Measurements from ENCODE around the gene MDN1.
A peak's percentile ranks its signal among the peaks of the same experiment; 100 is the strongest.
"Not testable (repeated sequence)": the region's sequence is repeated elsewhere in the genome, so short reads cannot be mapped to it uniquely, and the experiment has no call there.

Gene MDN1, protein sequence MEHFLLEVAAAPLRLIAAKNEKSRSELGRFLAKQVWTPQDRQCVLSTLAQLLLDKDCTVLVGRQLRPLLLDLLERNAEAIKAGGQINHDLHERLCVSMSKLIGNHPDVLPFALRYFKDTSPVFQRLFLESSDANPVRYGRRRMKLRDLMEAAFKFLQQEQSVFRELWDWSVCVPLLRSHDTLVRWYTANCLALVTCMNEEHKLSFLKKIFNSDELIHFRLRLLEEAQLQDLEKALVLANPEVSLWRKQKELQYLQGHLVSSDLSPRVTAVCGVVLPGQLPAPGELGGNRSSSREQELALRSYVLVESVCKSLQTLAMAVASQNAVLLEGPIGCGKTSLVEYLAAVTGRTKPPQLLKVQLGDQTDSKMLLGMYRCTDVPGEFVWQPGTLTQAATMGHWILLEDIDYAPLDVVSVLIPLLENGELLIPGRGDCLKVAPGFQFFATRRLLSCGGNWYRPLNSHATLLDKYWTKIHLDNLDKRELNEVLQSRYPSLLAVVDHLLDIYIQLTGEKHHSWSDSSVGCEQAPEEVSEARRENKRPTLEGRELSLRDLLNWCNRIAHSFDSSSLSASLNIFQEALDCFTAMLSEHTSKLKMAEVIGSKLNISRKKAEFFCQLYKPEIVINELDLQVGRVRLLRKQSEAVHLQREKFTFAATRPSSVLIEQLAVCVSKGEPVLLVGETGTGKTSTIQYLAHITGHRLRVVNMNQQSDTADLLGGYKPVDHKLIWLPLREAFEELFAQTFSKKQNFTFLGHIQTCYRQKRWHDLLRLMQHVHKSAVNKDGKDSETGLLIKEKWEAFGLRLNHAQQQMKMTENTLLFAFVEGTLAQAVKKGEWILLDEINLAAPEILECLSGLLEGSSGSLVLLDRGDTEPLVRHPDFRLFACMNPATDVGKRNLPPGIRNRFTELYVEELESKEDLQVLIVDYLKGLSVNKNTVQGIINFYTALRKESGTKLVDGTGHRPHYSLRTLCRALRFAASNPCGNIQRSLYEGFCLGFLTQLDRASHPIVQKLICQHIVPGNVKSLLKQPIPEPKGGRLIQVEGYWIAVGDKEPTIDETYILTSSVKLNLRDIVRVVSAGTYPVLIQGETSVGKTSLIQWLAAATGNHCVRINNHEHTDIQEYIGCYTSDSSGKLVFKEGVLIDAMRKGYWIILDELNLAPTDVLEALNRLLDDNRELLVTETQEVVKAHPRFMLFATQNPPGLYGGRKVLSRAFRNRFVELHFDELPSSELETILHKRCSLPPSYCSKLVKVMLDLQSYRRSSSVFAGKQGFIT (N-terminal part only)

DNA sequence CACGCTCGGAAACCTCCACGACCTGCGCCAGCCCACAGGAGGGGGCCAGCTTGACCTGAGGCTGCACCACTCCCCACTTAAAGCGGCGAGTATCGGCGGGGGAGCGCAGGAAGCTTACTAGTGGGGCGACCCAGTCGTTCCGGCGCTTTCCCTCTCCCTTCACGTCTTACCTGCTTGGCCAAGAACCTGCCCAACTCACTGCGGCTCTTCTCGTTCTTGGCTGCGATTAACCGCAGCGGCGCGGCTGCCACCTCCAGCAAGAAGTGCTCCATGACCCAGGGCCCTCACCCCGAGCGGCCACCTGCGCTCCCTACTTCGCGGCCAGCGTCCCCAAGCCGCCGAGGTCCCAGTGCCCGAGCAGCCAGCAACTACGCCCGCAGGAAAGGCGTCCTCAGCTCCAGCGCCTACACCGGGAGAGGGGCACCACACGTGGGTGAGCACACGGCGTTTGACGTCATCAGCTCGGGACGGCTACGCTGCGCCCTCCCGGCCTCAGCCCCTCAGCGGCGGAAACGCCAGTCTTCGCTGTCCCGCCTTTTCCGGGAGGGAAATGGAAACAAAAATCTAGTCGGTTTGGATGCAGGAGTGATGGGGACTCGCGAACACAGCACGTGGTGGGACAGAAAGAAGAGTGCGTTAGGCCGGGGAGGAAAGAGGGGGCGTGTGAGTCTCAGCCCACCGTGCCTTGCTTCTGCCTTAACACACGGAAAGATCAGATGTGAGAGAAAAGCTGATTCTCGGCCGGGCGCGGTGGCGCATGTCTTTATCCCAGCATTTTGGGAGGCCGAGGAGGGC lies at the start of gene MDN1:
Gene MDN1 (minus strand): TSS at position 459 of the 795 bp plus-strand sequence. CDS start 187 bp downstream, at position 272.
- H3K9ac ChIP-seq (ENCODE audit: low read depth in 1 of 2, low read length in 2 of 2): peak within 1 kb of the TSS; percentile 74 to 86
- H3K4me3 ChIP-seq (ENCODE audit: low read length in 2 of 2): peak within 1 kb of the TSS; percentile 95 to 99
- peaks cover 0 to 3% of the 10 kb centered on the region in 2 donors for H3K36me3 ChIP-seq (ENCODE audit: control insufficient read depth in 2 of 2, insufficient read depth in 2 of 2, low read length in 2 of 2)
- peaks cover 6 to 11% of the 10 kb centered on the region in 2 donors for H3K4me1 ChIP-seq (ENCODE audit: control insufficient read depth in 2 of 2, insufficient read depth in 2 of 2, low read length in 2 of 2)
- no peaks in the 10 kb centered on the region for H3K27me3 ChIP-seq (ENCODE audit: control insufficient read depth in 2 of 2, insufficient read depth in 2 of 2, low read length in 2 of 2)
- peak within 1 kb of the TSS; percentile 81 to 93 for H3K27ac ChIP-seq (ENCODE audit: low read depth in 2 of 2, low read length in 2 of 2)
- no peaks in the 10 kb centered on the region for H3K9me3 ChIP-seq (ENCODE audit: control insufficient read depth in 2 of 2, low read length in 2 of 2)

DNA sequence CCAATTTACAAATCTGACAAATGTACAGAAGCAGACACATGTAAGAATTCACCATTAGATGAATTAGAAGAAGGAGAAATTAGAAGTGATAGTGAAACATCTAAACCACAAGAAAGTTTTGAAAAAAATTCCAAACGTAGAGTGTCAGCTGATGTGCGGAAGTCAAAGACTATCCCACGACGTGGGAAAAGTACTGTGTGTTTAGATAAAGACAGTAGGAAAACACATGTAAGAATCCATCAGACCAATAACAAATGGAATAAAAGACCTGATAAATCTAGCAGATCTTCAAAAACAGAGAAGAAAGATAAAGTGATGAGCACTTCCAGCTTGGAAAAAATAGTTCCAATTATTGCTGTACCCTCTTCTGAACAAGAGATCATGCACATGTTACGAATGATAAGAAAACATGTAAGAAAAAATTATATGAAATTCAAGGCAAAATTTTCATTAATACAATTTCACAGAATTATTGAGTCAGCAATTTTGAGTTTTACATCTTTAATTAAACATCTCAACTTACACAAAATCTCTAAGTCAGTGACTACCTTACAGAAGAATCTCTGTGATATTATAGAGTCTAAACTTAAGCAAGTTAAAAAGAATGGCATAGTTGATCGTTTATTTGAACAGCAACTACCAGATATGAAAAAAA lies 46.6 kb upstream of the MDN1 start:
- Histone ChIP-seq H3K9ac (ENCODE audit: low read depth in 1 of 2, low read length in 2 of 2) (no peak overlapping the region), H3K27me3 (ENCODE audit: control insufficient read depth in 2 of 2, insufficient read depth in 2 of 2, low read length in 2 of 2) (no peaks in the 10 kb centered on the region), H3K4me3 (ENCODE audit: low read length in 2 of 2) (no peak overlapping the region), H3K9me3 (ENCODE audit: control insufficient read depth in 2 of 2, low read length in 2 of 2) (no peaks in the 10 kb centered on the region), H3K4me1 (ENCODE audit: control insufficient read depth in 2 of 2, insufficient read depth in 2 of 2, low read length in 2 of 2) (no peaks in the 10 kb centered on the region), H3K36me3 (ENCODE audit: control insufficient read depth in 2 of 2, insufficient read depth in 2 of 2, low read length in 2 of 2) (peaks cover 24 to 45% of the 10 kb centered on the region in 2 donors), H3K27ac (ENCODE audit: low read depth in 2 of 2, low read length in 2 of 2) (no peak overlapping the region)

DNA sequence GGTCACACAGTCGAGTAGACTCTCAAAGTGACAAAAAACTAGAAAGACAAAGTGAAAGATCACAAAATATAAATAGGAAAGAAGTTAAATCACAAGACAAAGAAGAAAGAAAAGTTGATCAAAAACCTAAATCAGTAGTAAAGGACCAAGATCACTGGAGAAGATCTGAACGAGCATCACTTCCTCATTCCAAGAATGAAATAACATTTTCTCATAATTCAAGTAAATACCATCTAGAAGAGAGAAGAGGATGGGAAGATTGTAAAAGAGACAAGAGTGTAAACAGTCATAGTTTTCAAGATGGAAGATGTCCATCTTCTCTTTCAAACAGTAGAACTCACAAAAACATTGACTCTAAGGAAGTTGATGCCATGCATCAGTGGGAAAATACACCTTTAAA lies 43.1 kb upstream of the MDN1 start:
- H3K36me3 ChIP-seq (ENCODE audit: control insufficient read depth in 2 of 2, insufficient read depth in 2 of 2, low read length in 2 of 2): peaks cover 40 to 47% of the 10 kb centered on the region in 2 donors
- no peaks in the 10 kb centered on the region for H3K9me3 ChIP-seq (ENCODE audit: control insufficient read depth in 2 of 2, low read length in 2 of 2)
- H3K4me3 ChIP-seq (ENCODE audit: low read length in 2 of 2): no peak overlapping the region
- no peak overlapping the region for H3K9ac ChIP-seq (ENCODE audit: low read depth in 1 of 2, low read length in 2 of 2)
- no peaks in the 10 kb centered on the region for H3K4me1 ChIP-seq (ENCODE audit: control insufficient read depth in 2 of 2, insufficient read depth in 2 of 2, low read length in 2 of 2)
- no peaks in the 10 kb centered on the region for H3K27me3 ChIP-seq (ENCODE audit: control insufficient read depth in 2 of 2, insufficient read depth in 2 of 2, low read length in 2 of 2)
- no peak overlapping the region for H3K27ac ChIP-seq (ENCODE audit: low read depth in 2 of 2, low read length in 2 of 2)

DNA sequence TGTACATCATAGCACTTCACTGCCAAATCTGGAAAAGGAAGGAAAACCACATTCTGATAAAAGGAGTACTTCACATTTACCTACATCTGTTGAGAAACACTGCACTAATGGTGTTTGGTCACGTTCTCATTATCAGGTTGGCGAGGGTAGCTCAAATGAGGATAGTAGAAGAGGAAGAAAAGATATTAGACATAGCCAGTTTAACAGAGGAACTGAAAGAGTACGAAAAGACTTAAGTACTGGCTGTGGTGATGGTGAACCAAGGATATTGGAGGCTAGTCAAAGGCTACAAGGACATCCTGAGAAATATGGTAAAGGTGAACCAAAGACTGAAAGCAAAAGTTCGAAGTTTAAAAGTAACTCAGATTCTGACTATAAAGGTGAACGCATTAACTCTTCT lies 42.7 kb upstream of the MDN1 start:
- H3K36me3 ChIP-seq (ENCODE audit: control insufficient read depth in 2 of 2, insufficient read depth in 2 of 2, low read length in 2 of 2): peaks cover 42 to 45% of the 10 kb centered on the region in 2 donors
- no peaks in the 10 kb centered on the region for H3K9me3 ChIP-seq (ENCODE audit: control insufficient read depth in 2 of 2, low read length in 2 of 2)
- no peaks in the 10 kb centered on the region for H3K4me1 ChIP-seq (ENCODE audit: control insufficient read depth in 2 of 2, insufficient read depth in 2 of 2, low read length in 2 of 2)
- no peak overlapping the region for H3K9ac ChIP-seq (ENCODE audit: low read depth in 1 of 2, low read length in 2 of 2)
- no peaks in the 10 kb centered on the region for H3K27me3 ChIP-seq (ENCODE audit: control insufficient read depth in 2 of 2, insufficient read depth in 2 of 2, low read length in 2 of 2)
- no peak overlapping the region for H3K27ac ChIP-seq (ENCODE audit: low read depth in 2 of 2, low read length in 2 of 2)
- H3K4me3 ChIP-seq (ENCODE audit: low read length in 2 of 2): no peak overlapping the region

DNA sequence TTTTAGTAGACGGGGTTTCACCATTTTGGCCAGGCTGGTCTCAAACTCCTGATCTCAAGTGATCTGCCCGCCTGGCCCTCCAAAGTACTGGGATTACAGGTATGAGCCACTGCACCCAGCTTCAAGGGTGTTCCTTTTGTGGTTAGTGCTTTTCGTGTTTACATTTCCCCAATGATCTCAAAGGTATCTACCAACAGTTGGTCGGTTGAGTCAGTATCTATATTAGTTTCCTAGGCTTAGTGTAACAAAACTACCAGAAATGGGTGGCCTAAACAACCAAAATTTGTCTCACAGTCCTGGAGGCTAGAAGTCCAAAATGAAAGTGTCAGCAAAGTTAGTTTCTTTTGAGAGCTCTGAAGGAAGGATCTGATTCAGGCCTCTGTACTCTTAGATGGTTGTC lies 40.1 kb upstream of the MDN1 start:
- Histone ChIP-seq H3K9me3 (ENCODE audit: control insufficient read depth in 2 of 2, low read length in 2 of 2) (no peaks in the 10 kb centered on the region), H3K4me3 (ENCODE audit: low read length in 2 of 2) (no peak overlapping the region), H3K9ac (ENCODE audit: low read depth in 1 of 2, low read length in 2 of 2) (no peak overlapping the region), H3K36me3 (ENCODE audit: control insufficient read depth in 2 of 2, insufficient read depth in 2 of 2, low read length in 2 of 2) (peaks cover 43 to 56% of the 10 kb centered on the region in 2 donors), H3K4me1 (ENCODE audit: control insufficient read depth in 2 of 2, insufficient read depth in 2 of 2, low read length in 2 of 2) (no peaks in the 10 kb centered on the region), H3K27me3 (ENCODE audit: control insufficient read depth in 2 of 2, insufficient read depth in 2 of 2, low read length in 2 of 2) (no peaks in the 10 kb centered on the region), H3K27ac (ENCODE audit: low read depth in 2 of 2, low read length in 2 of 2) (no peak overlapping the region)

DNA sequence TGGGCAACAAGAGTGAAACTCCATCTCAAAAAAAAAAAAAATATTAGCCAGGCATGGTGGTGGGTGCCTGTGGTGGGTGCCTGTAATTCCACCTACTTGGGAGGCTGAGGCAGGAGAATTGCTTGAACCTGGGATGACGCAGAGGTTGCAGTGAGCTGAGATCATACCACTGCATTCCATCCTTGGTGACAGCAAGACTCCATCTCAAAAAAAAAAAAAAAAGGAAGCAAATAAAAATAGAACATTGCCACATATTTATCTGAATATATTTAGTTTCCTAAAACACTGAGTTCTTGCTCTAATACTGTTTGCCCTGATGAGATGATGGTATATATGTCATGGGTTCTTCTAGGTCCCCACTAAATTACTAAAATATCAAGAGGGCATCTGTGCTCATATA lies 38.4 kb upstream of the MDN1 start:
- Histone ChIP-seq H3K27ac (ENCODE audit: low read depth in 2 of 2, low read length in 2 of 2) (no peak overlapping the region), H3K9ac (ENCODE audit: low read depth in 1 of 2, low read length in 2 of 2) (no peak overlapping the region), H3K9me3 (ENCODE audit: control insufficient read depth in 2 of 2, low read length in 2 of 2) (no peaks in the 10 kb centered on the region), H3K4me1 (ENCODE audit: control insufficient read depth in 2 of 2, insufficient read depth in 2 of 2, low read length in 2 of 2) (no peaks in the 10 kb centered on the region), H3K27me3 (ENCODE audit: control insufficient read depth in 2 of 2, insufficient read depth in 2 of 2, low read length in 2 of 2) (no peaks in the 10 kb centered on the region), H3K36me3 (ENCODE audit: control insufficient read depth in 2 of 2, insufficient read depth in 2 of 2, low read length in 2 of 2) (peaks cover 48 to 57% of the 10 kb centered on the region in 2 donors), H3K4me3 (ENCODE audit: low read length in 2 of 2) (no peak overlapping the region)

DNA sequence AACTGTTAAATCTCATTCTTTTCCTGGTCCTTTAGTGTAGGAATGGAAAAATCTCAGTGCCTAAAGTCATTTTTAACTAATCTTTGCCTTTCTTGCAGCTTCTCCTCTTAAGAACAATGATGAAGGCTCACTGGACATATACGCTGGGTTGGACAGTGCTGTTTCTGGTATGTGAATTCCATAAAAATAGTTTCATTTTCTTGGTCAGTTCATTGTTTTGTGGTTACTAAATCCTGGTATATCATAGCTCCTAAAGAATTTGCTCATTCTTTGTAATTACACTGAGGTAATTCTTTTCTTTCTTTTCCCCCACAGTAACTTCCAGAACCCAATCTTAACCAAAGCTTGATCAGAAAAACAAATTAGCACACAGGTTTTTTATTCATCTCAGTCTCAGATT lies 33.5 kb upstream of the MDN1 start:
- no peak overlapping the region for H3K4me3 ChIP-seq (ENCODE audit: low read length in 2 of 2)
- no peaks in the 10 kb centered on the region for H3K4me1 ChIP-seq (ENCODE audit: control insufficient read depth in 2 of 2, insufficient read depth in 2 of 2, low read length in 2 of 2)
- no peaks in the 10 kb centered on the region for H3K9me3 ChIP-seq (ENCODE audit: control insufficient read depth in 2 of 2, low read length in 2 of 2)
- no peaks in the 10 kb centered on the region for H3K27me3 ChIP-seq (ENCODE audit: control insufficient read depth in 2 of 2, insufficient read depth in 2 of 2, low read length in 2 of 2)
- no peak overlapping the region for H3K9ac ChIP-seq (ENCODE audit: low read depth in 1 of 2, low read length in 2 of 2)
- peaks cover 25 to 40% of the 10 kb centered on the region in 2 donors for H3K36me3 ChIP-seq (ENCODE audit: control insufficient read depth in 2 of 2, insufficient read depth in 2 of 2, low read length in 2 of 2)
- H3K27ac ChIP-seq (ENCODE audit: low read depth in 2 of 2, low read length in 2 of 2): no peak overlapping the region

DNA sequence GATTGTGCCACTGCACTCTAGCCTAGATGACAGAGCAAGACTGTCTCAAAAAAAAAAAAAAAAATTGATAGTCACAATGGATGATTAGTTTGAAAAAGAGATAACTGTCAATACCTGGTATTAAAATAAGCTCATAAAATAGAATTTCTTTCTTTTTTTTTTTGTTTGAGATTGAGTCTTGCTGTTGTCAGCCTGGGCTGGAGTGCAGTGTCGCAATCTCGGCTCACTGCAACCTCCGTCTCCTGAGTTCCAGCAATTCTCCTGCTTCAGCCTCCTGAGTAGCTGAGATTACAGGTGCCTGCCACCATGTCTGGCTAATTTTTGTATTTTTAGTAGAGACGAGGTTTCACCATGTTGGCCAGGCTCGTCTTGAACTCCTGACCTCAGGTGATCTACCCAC lies 27.9 kb upstream of the MDN1 start:
- H3K4me1 ChIP-seq (ENCODE audit: control insufficient read depth in 2 of 2, insufficient read depth in 2 of 2, low read length in 2 of 2); H3K4me3 ChIP-seq (ENCODE audit: low read length in 2 of 2); H3K9ac ChIP-seq (ENCODE audit: low read depth in 1 of 2, low read length in 2 of 2); H3K9me3 ChIP-seq (ENCODE audit: control insufficient read depth in 2 of 2, low read length in 2 of 2); H3K27me3 ChIP-seq (ENCODE audit: control insufficient read depth in 2 of 2, insufficient read depth in 2 of 2, low read length in 2 of 2); H3K27ac ChIP-seq (ENCODE audit: low read depth in 2 of 2, low read length in 2 of 2); H3K36me3 ChIP-seq (ENCODE audit: control insufficient read depth in 2 of 2, insufficient read depth in 2 of 2, low read length in 2 of 2): not testable (repeated sequence)

DNA sequence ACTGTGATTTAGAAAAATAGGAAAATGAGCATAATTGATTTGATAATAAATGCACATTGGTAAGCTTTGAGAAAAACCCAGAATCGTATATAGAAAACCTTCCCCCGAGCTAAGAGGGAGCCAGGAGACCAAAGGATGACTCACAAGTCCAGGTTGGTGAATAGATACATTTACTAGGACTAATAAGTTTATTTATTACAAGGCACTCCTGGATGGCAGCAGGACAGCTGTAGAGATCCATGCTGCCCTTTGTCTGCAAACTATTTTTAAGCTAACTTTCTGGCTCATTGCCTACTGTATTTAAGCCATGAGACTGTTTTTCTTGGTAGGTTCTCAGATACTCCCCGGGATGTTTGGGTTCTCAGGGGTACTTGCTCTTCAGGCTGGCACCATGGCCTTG lies 23.5 kb upstream of the MDN1 start:
- Histone ChIP-seq H3K4me1 (ENCODE audit: control insufficient read depth in 2 of 2, insufficient read depth in 2 of 2, low read length in 2 of 2) (peaks cover 0 to 3% of the 10 kb centered on the region in 2 donors), H3K9me3 (ENCODE audit: control insufficient read depth in 2 of 2, low read length in 2 of 2) (no peaks in the 10 kb centered on the region), H3K27ac (ENCODE audit: low read depth in 2 of 2, low read length in 2 of 2) (no peak overlapping the region), H3K4me3 (ENCODE audit: low read length in 2 of 2) (no peak overlapping the region), H3K9ac (ENCODE audit: low read depth in 1 of 2, low read length in 2 of 2) (no peak overlapping the region), H3K36me3 (ENCODE audit: control insufficient read depth in 2 of 2, insufficient read depth in 2 of 2, low read length in 2 of 2) (no peaks in the 10 kb centered on the region), H3K27me3 (ENCODE audit: control insufficient read depth in 2 of 2, insufficient read depth in 2 of 2, low read length in 2 of 2) (no peaks in the 10 kb centered on the region)
